ENCODE measurements around the gene LIG1. TPM values are rescaled to one million over a fixed set of nuclear protein-coding genes. Genes with fewer than 3 reads are reported as not detected.

Gene LIG1
- total RNA-seq, 1 experiment from 2014 or later: 50.1 TPM

GRCh38 chr19:48069435-48069834 is 100.7 kb downstream of the LIG1 start:
- Histone ChIP-seq H3K9ac (ENCODE audit: low read length) (no peak overlapping the region), H3K27me3 (ENCODE audit: low read length) (no peaks in the 10 kb centered on the region), H3K4me3 (ENCODE audit: low read length) (no peak overlapping the region), H3K4me2 (ENCODE audit: low read depth, low read length, poor library complexity, severe bottlenecking) (no peak overlapping the region), H3K79me2 (ENCODE audit: low read length) (no peaks in the 10 kb centered on the region), H2AFZ (ENCODE audit: low read length) (no peak overlapping the region), H3K9me3 (ENCODE audit: low read length) (no peaks in the 10 kb centered on the region), H4K20me1 (ENCODE audit: insufficient read depth, low read depth, low read length) (no peaks in the 10 kb centered on the region), H3K4me1 (ENCODE audit: low read length) (no peaks in the 10 kb centered on the region), H3K9me2 (replicated peaks; ENCODE audit: insufficient read depth, low read length) (no peaks in the 10 kb centered on the region), H3K36me3 (ENCODE audit: insufficient read depth, low read length) (no peaks in the 10 kb centered on the region), H3K27ac (ENCODE audit: low read length) (no peak overlapping the region)
- no peak for DNase-seq

Other genes starting within 250 kb of the LIG1 start
- not detected in 2 replicates for gene BSPH1, start 178.2 kb downstream of the LIG1 start, total RNA-seq (2014; rRNA removed; shearing (Covaris generic); ENCODE audit: low replicate concordance)
- gene ELSPBP1, start 175.7 kb downstream of the LIG1 start, total RNA-seq (2014; rRNA removed; shearing (Covaris generic); ENCODE audit: low replicate concordance): not detected in 2 replicates
- gene CABP5, start 126.3 kb downstream of the LIG1 start, total RNA-seq (2014; rRNA removed; shearing (Covaris generic); ENCODE audit: low replicate concordance): not detected in 2 replicates
- gene PLA2G4C, start 59.5 kb downstream of the LIG1 start, total RNA-seq (2014; rRNA removed; shearing (Covaris generic); ENCODE audit: low replicate concordance): 2.6 and 5.9 TPM in 2 replicates
- gene ZSWIM9, start 336 bp upstream of the LIG1 start, total RNA-seq (2014; rRNA removed; shearing (Covaris generic); ENCODE audit: low replicate concordance): 2.3 and 6.2 TPM in 2 replicates
- 72.3 and 137 TPM in 2 replicates for gene CARD8, start 85.6 kb upstream of the LIG1 start, total RNA-seq (2014; rRNA removed; shearing (Covaris generic); ENCODE audit: low replicate concordance)
- not detected in 2 replicates for gene ZNF114, start 99.7 kb upstream of the LIG1 start, total RNA-seq (2014; rRNA removed; shearing (Covaris generic); ENCODE audit: low replicate concordance)
- gene EMP3, start 155.2 kb upstream of the LIG1 start, total RNA-seq (2014; rRNA removed; shearing (Covaris generic); ENCODE audit: low replicate concordance): 64.7 and 77.3 TPM in 2 replicates
- gene TMEM143, start 193.6 kb upstream of the LIG1 start, total RNA-seq (2014; rRNA removed; shearing (Covaris generic); ENCODE audit: low replicate concordance): 7.8 and 10.4 TPM in 2 replicates
- not detected in 2 replicates for gene SYNGR4, start 194.0 kb upstream of the LIG1 start, total RNA-seq (2014; rRNA removed; shearing (Covaris generic); ENCODE audit: low replicate concordance)
- 39.5 and 53.7 TPM in 2 replicates for gene KDELR1, start 221.2 kb upstream of the LIG1 start, total RNA-seq (2014; rRNA removed; shearing (Covaris generic); ENCODE audit: low replicate concordance)
- not detected in 2 replicates for gene GRIN2D, start 223.3 kb upstream of the LIG1 start, total RNA-seq (2014; rRNA removed; shearing (Covaris generic); ENCODE audit: low replicate concordance)